ENCODE data around the gene DPP6. TPM values are rescaled to one million over a fixed set of nuclear protein-coding genes. Genes with fewer than 3 reads are reported as not detected.

DPP6 gene
- total RNA-seq, 4 donors from 2014 or later, result 0.30 to 11.8 (median 10.7) TPM

DNA sequence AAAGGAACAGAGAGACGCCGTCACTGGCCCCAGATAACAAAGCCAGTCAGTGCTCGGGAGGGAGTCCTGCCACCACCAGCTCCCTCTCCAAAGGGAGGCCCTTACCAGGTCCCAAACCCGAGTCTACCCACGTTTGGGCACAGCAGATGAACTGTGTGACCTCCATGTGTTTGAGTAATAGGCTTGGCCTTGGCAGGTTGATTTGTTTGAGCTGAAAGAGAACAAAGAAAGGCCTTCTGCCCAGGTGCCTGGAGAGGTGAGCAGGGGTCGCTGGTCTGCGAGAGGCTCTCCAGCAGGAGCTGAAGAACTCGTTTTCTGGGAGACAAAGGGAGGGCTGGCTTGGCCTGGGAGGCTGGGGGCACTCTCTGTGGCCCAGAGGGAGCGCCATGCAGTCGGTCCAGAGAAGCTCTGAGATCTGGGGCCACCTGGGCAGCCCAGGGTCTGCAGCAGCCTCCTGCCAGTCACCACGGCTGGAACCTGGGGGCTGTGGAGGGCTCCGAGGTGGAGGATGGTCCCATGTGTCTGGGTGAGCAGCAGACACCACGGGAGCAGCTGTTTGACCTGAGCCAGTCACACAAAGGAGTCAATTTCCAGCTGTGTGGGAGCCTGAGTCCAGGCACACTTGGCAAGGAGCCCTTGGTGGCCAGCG, 851.0 kb downstream of the DPP6 start:
- Histone ChIP-seq H3K4me1 (no peaks in the 10 kb centered on the region), H3K4me3 (no peak overlapping the region), H3K27me3 (peaks cover 3% of the 10 kb centered on the region), H3K36me3 (no peaks in the 10 kb centered on the region), H3K9me3 (no peaks in the 10 kb centered on the region), H3K27ac (no peak overlapping the region)
- WGBS, result 53% methylated on average over 11 of the region's 14 CpGs
- no peak for DNase-seq (ENCODE audit: low spot score in 2 of 2)
- no peak for TF ChIP-seq POLR2A (IDR thresholded peaks at IDR 0.05)
- TF ChIP-seq, protein P1, sequence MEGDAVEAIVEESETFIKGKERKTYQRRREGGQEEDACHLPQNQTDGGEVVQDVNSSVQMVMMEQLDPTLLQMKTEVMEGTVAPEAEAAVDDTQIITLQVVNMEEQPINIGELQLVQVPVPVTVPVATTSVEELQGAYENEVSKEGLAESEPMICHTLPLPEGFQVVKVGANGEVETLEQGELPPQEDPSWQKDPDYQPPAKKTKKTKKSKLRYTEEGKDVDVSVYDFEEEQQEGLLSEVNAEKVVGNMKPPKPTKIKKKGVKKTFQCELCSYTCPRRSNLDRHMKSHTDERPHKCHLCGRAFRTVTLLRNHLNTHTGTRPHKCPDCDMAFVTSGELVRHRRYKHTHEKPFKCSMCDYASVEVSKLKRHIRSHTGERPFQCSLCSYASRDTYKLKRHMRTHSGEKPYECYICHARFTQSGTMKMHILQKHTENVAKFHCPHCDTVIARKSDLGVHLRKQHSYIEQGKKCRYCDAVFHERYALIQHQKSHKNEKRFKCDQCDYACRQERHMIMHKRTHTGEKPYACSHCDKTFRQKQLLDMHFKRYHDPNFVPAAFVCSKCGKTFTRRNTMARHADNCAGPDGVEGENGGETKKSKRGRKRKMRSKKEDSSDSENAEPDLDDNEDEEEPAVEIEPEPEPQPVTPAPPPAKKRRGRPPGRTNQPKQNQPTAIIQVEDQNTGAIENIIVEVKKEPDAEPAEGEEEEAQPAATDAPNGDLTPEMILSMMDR (IDR thresholded peaks at IDR 0.05), result no peak
- TF ChIP-seq EP300 (IDR thresholded peaks at IDR 0.05), result no peak
- no peak for TF ChIP-seq POLR2AphosphoS5 (IDR thresholded peaks at IDR 0.05)

DNA sequence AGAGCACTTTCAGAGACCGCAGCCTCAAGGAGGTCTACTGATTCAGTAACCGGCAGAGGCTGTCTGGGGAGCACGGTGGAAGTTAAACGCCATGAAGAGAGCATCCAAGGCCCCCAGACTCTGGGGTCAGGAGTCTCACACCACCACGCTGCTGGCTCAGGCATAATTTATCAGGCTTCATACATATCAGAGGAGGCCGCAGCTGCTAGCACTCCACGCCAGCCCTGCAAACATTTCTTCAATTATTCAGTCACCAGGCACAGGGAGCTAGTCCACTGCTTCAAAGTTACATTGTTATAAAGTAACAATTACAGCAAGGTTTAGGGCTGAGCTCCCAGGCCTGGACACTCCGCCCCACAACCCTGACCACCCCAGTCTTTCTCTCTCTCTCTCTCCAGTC, 852.9 kb downstream of the DPP6 start:
- H3K4me3 ChIP-seq, result no peak overlapping the region
- H3K36me3 ChIP-seq, result no peaks in the 10 kb centered on the region
- H3K9me3 ChIP-seq, result no peaks in the 10 kb centered on the region
- TF ChIP-seq EP300 (IDR thresholded peaks at IDR 0.05) (no peak), POLR2AphosphoS5 (IDR thresholded peaks at IDR 0.05) (no peak), POLR2A (IDR thresholded peaks at IDR 0.05) (no peak)
- TF ChIP-seq, protein P1 (IDR thresholded peaks at IDR 0.05), result no peak
- peaks cover 19% of the 10 kb centered on the region for H3K27me3 ChIP-seq
- DNase-seq (ENCODE audit: low spot score in 2 of 2), result no peak
- WGBS, result 81% methylated on average over 8 of the region's 8 CpGs
- no peak overlapping the region for H3K27ac ChIP-seq
- H3K4me1 ChIP-seq, result no peaks in the 10 kb centered on the region

DNA sequence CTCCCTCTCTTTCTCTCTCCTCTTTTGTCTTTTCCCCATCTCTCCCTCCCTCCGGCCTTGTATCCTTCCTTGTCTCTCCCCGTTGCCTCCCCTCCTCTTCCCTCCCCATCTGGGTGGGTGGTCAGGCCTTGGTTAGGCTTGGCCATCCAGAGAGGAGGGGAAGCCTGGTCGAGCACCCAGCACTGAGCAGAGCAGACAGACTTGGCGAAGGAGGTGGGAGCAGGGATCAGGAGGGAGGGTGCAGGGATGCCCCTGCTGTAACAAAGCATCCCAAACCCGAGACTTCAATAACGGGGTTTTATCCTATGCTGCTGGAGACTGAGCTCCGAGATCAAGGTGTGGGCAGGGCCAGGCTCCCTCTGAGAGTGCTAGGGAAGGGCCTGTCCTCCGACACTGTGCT, 853.4 kb downstream of the DPP6 start:
- no peak for TF ChIP-seq POLR2A (IDR thresholded peaks at IDR 0.05)
- 86% methylated on average over 6 of the region's 8 CpGs for WGBS

DNA sequence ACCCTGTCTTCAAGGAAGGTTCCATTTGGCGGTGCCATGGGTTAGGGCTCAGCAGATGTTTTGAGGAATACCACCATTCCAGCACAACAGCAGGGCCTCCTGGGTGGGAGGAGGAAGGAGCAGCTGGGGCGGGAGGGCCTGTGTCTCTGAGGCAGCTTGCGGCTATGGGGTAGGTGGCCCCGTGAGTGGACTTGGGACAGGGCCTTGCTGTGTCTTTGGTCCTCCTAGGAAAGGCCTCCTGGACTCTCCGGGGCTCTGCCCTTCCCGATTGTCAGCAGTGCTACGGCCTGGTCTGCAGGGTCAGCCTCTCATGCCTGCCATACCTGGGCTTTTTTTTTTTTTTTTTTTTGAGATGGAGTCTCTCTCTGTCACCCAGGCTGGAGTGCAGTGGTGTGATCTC, 854.0 kb downstream of the DPP6 start:
- Histone ChIP-seq H3K9me3 (peaks cover 4% of the 10 kb centered on the region), H3K36me3 (no peaks in the 10 kb centered on the region), H3K4me1 (no peaks in the 10 kb centered on the region), H3K4me3 (no peak overlapping the region), H3K27ac (no peak overlapping the region), H3K27me3 (peaks cover 21% of the 10 kb centered on the region)
- TF ChIP-seq, protein P1 (IDR thresholded peaks at IDR 0.05), result no peak
- TF ChIP-seq POLR2AphosphoS5 (IDR thresholded peaks at IDR 0.05), result no peak
- no peak for TF ChIP-seq EP300 (IDR thresholded peaks at IDR 0.05)
- TF ChIP-seq POLR2A (IDR thresholded peaks at IDR 0.05), result no peak
- DNase-seq (ENCODE audit: low spot score in 2 of 2), result no peak
- WGBS, result 94% methylated on average over 4 of the region's 7 CpGs

More for the DNA sequence above, 853.4 kb downstream of the DPP6 start:
- no peak overlapping the region for H3K4me3 ChIP-seq
- H3K4me1 ChIP-seq, result no peaks in the 10 kb centered on the region
- no peaks in the 10 kb centered on the region for H3K36me3 ChIP-seq
- no peak overlapping the region for H3K27ac ChIP-seq
- peaks cover 21% of the 10 kb centered on the region for H3K27me3 ChIP-seq
- H3K9me3 ChIP-seq, result no peaks in the 10 kb centered on the region
- no peak for DNase-seq (ENCODE audit: low spot score in 2 of 2)

DNA sequence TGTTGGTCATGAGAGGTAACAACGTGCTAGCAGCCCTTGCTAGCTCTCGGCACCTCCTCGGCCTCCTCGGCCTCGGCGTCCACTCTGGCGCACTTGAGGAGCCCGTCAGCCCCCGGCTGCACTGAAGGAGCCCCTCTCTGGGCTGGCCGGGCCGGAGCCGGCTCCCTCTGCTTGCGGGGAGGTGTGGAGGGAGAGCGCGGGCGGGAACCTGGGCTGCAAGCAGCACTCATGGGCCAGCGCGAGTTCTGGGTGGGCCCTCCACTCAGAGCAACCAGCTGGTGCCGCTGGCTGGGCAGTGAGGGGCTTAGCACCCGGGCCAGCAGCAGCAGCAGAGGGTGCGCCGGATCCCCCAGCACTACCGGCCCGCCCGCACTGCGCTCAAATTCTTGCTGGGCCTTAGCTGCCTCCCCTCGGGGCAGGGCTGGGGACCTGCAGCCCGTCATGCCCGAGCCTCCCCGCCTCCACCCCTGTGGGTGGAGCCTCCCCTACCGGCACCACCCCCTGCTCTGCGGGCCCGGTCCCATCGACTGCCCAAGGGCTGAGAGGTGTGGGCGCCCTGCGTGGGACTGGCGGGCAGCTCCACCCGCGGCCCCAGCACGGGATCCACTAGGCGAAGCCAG, 854.6 kb downstream of the DPP6 start:
- H3K4me1 ChIP-seq, result no peaks in the 10 kb centered on the region
- H3K4me3 ChIP-seq, result no peak overlapping the region
- peaks cover 4% of the 10 kb centered on the region for H3K9me3 ChIP-seq
- WGBS, result 91% methylated on average over 30 of the region's 41 CpGs
- H3K27ac ChIP-seq, result no peak overlapping the region
- DNase-seq (ENCODE audit: low spot score in 2 of 2), result peak in 1 of 2 donors; percentile 68
- H3K27me3 ChIP-seq, result peaks cover 21% of the 10 kb centered on the region
- TF ChIP-seq, protein P1 (IDR thresholded peaks at IDR 0.05), result no peak
- no peak for TF ChIP-seq POLR2A (IDR thresholded peaks at IDR 0.05)
- TF ChIP-seq POLR2AphosphoS5 (IDR thresholded peaks at IDR 0.05), result no peak
- no peaks in the 10 kb centered on the region for H3K36me3 ChIP-seq
